ENCODE data around the gene RALGAPA2.

Gene RALGAPA2

GRCh38 chr20:20495729-20496503 is 216.5 kb downstream of the RALGAPA2 start:
- no peak for DNase-seq (ENCODE audit: low read depth)

- no peak for DNase-seq (ENCODE audit: low read depth)
These were observed 218.7 kb downstream of the RALGAPA2 start for GRCh38 chr20:20493701-20494100.

GRCh38 chr20:20492521-20493332 is 219.7 kb downstream of the RALGAPA2 start:
- DNase-seq (ENCODE audit: low read depth), result no peak

GRCh38 chr20:20491784-20492264 is 220.6 kb downstream of the RALGAPA2 start:
- DNase-seq (ENCODE audit: low read depth), result no peak

GRCh38 chr20:20491110-20491783 is 221.2 kb downstream of the RALGAPA2 start:
- no peak for DNase-seq (ENCODE audit: low read depth)

GRCh38 chr20:20490673-20491072 is 221.8 kb downstream of the RALGAPA2 start:
- DNase-seq (ENCODE audit: low read depth), result no peak

GRCh38 chr20:20489648-20490341 is 222.6 kb downstream of the RALGAPA2 start:
- no peak for DNase-seq (ENCODE audit: low read depth)

GRCh38 chr20:20489054-20489453 is 223.4 kb downstream of the RALGAPA2 start:
- DNase-seq (ENCODE audit: low read depth), result no peak

GRCh38 chr20:20488388-20488787 is 224.1 kb downstream of the RALGAPA2 start:
- no peak for DNase-seq (ENCODE audit: low read depth)

- no peak for DNase-seq (ENCODE audit: low read depth)
These were observed 224.6 kb downstream of the RALGAPA2 start for GRCh38 chr20:20487811-20488210.

- DNase-seq (ENCODE audit: low read depth), result no peak
These were observed 229.1 kb downstream of the RALGAPA2 start for GRCh38 chr20:20483328-20483727.

GRCh38 chr20:20482453-20482852 is 230.0 kb downstream of the RALGAPA2 start:
- DNase-seq (ENCODE audit: low read depth), result no peak

GRCh38 chr20:20480689-20481088 is 231.8 kb downstream of the RALGAPA2 start:
- no peak for DNase-seq (ENCODE audit: low read depth)

GRCh38 chr20:20480126-20480525 is 232.3 kb downstream of the RALGAPA2 start:
- no peak for DNase-seq (ENCODE audit: low read depth)

- DNase-seq (ENCODE audit: low read depth), result no peak
These were observed 234.9 kb downstream of the RALGAPA2 start for GRCh38 chr20:20477444-20478041.

- DNase-seq (ENCODE audit: low read depth), result no peak
These were observed 235.9 kb downstream of the RALGAPA2 start for GRCh38 chr20:20476504-20476903.

GRCh38 chr20:20473657-20474056 is 238.8 kb downstream of the RALGAPA2 start:
- no peak for DNase-seq (ENCODE audit: low read depth)

GRCh38 chr20:20472684-20473274 is 239.7 kb downstream of the RALGAPA2 start:
- no peak for DNase-seq (ENCODE audit: low read depth)

- DNase-seq (ENCODE audit: low read depth), result no peak
These were observed 246.0 kb downstream of the RALGAPA2 start for GRCh38 chr20:20466341-20466879.

- no peak for DNase-seq (ENCODE audit: low read depth)
These were observed 247.2 kb downstream of the RALGAPA2 start for GRCh38 chr20:20465252-20465651.

- no peak for DNase-seq (ENCODE audit: low read depth)
These were observed 248.5 kb downstream of the RALGAPA2 start for GRCh38 chr20:20463933-20464374.

Data from stimulated activated CD8-positive, alpha-beta memory T cell treated with anti-CD3 and anti-CD28 coated beads, Interleukin-7, amount 100 ng/mL, for 24 hours (primary cell).